ENCODE measurements around the gene NAV2. TPM values are rescaled to one million over a fixed set of nuclear protein-coding genes. Genes with fewer than 3 reads are reported as not detected.

NAV2 gene
- polyA plus RNA-seq, 1 donor from 2014 or later, result 3.0 TPM

DNA sequence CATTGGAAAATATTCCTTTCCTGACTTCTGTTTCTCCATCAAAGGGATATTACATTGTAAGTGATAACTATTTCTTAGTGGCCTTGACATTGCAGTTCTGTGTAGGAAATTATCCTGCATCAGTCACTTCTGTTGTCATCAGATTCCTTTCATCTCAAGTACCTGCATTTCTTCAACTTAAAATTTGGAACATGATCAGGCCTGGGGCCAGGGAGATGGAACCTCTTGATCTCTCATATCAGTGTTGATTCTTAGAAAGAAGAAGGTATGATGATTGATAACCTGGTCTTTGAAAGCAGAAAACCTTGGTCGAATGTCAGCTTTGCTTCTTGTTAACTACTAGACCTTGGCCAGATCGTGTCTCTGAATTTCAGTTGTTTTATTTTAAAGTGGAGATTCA, 93.6 kb downstream of the NAV2 start:
- Histone ChIP-seq H3F3A (ENCODE audit: insufficient read depth, low read length, poor library complexity, severe bottlenecking) (no peaks in the 10 kb centered on the region), H3K4me3 (ENCODE audit: low read length) (no peak overlapping the region), H2AFZ (ENCODE audit: low read depth, low read length) (no peak overlapping the region), H3K9ac (ENCODE audit: low read length) (no peak overlapping the region), H3K4me2 (ENCODE audit: low read length) (no peak overlapping the region), H3K79me2 (replicated peaks; ENCODE audit: insufficient read depth, low read length) (no peaks in the 10 kb centered on the region), H3K9me3 (ENCODE audit: low read length) (no peaks in the 10 kb centered on the region), H4K20me1 (ENCODE audit: insufficient read depth) (no peaks in the 10 kb centered on the region), H3K36me3 (ENCODE audit: insufficient read depth, low read length) (no peaks in the 10 kb centered on the region), H3K27me3 (ENCODE audit: insufficient read depth, low read depth, low read length) (no peaks in the 10 kb centered on the region), H3K27ac (ENCODE audit: low read length) (no peak overlapping the region), H3K9me2 (ENCODE audit: insufficient read depth, low read length) (no peaks in the 10 kb centered on the region)
- TF ChIP-seq POLR2AphosphoS5 (IDR thresholded peaks at IDR 0.05), result no peak
- no peak for TF ChIP-seq EP300 (conservative IDR thresholded peaks at IDR 0.05; ENCODE audit: poor library complexity, severe bottlenecking)
- no peak for TF ChIP-seq TAF1 (IDR thresholded peaks at IDR 0.05; ENCODE audit: low read depth)
- TF ChIP-seq, protein P1, sequence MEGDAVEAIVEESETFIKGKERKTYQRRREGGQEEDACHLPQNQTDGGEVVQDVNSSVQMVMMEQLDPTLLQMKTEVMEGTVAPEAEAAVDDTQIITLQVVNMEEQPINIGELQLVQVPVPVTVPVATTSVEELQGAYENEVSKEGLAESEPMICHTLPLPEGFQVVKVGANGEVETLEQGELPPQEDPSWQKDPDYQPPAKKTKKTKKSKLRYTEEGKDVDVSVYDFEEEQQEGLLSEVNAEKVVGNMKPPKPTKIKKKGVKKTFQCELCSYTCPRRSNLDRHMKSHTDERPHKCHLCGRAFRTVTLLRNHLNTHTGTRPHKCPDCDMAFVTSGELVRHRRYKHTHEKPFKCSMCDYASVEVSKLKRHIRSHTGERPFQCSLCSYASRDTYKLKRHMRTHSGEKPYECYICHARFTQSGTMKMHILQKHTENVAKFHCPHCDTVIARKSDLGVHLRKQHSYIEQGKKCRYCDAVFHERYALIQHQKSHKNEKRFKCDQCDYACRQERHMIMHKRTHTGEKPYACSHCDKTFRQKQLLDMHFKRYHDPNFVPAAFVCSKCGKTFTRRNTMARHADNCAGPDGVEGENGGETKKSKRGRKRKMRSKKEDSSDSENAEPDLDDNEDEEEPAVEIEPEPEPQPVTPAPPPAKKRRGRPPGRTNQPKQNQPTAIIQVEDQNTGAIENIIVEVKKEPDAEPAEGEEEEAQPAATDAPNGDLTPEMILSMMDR (IDR thresholded peaks at IDR 0.05; ENCODE audit: poor library complexity, severe bottlenecking), result no peak
- TF ChIP-seq EZH2 (IDR thresholded peaks at IDR 0.05; ENCODE audit: borderline replicate concordance, insufficient read depth, low read length, poor library complexity, severe bottlenecking), result no peak
- no peak for TF ChIP-seq REST (IDR thresholded peaks at IDR 0.05; ENCODE audit: borderline replicate concordance)
- no peak for TF ChIP-seq SMC3 (conservative IDR thresholded peaks at IDR 0.05; ENCODE audit: poor library complexity)
- no peak for TF ChIP-seq RAD21 (conservative IDR thresholded peaks at IDR 0.05)
- no peak for TF ChIP-seq MXI1 (conservative IDR thresholded peaks at IDR 0.05; ENCODE audit: poor library complexity, severe bottlenecking)

DNA sequence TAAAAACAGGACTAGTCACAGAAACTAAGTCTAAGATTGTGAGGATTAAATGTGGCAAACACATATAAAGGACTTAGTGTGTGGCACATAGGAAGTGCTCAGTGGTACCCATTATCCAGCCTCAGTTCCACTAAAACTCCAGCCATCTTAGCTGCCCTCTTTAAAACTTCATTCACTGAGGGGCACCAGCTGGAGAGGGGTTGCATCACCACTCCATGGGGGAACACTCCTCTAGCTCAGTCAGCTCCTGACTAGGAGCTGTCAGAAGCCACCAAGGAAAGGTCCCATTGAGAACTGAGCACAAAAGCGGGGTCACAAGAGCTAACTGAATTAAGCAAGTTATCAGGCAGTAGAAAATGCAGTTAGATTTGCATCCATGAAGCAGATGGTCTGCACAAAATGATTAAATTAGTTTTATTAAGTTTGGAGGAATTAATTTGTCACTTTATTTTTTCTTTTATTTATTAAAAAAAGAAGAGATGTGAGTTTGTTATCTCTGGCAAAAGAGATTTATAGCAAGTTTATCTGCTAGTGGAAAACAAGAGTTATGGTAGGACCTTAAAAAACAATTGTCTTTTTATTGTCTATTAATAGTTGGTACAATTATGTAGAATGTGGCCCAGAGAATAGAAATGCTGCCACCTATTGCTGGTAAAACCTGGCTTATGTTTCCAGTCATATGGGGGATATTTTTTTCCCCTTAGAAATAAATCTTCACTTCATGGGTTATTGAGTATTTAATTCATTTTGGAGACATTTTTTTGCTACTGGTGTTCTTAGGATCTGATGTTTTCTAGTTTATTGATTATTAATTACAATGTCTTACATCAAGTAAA, 95.7 kb downstream of the NAV2 start:
- Histone ChIP-seq H3K9me2 (ENCODE audit: insufficient read depth, low read length) (no peaks in the 10 kb centered on the region), H3F3A (ENCODE audit: insufficient read depth, low read length, poor library complexity, severe bottlenecking) (no peaks in the 10 kb centered on the region), H3K9me3 (ENCODE audit: low read length) (no peaks in the 10 kb centered on the region), H3K79me2 (replicated peaks; ENCODE audit: insufficient read depth, low read length) (no peaks in the 10 kb centered on the region), H3K9ac (ENCODE audit: low read length) (no peak overlapping the region), H3K4me3 (ENCODE audit: low read length) (no peak overlapping the region), H4K20me1 (ENCODE audit: insufficient read depth) (no peaks in the 10 kb centered on the region), H3K4me2 (ENCODE audit: low read length) (no peak overlapping the region), H3K36me3 (ENCODE audit: insufficient read depth, low read length) (no peaks in the 10 kb centered on the region), H3K27me3 (ENCODE audit: insufficient read depth, low read depth, low read length) (no peaks in the 10 kb centered on the region), H3K27ac (ENCODE audit: low read length) (no peak overlapping the region), H2AFZ (ENCODE audit: low read depth, low read length) (no peak overlapping the region)
- TF ChIP-seq EP300 (conservative IDR thresholded peaks at IDR 0.05; ENCODE audit: poor library complexity, severe bottlenecking), result no peak
- TF ChIP-seq POLR2AphosphoS5 (IDR thresholded peaks at IDR 0.05), result no peak
- TF ChIP-seq TAF1 (IDR thresholded peaks at IDR 0.05; ENCODE audit: low read depth), result no peak
- TF ChIP-seq, protein P1 (IDR thresholded peaks at IDR 0.05; ENCODE audit: poor library complexity, severe bottlenecking), result peak; percentile 49
- no peak for TF ChIP-seq REST (IDR thresholded peaks at IDR 0.05; ENCODE audit: borderline replicate concordance)
- TF ChIP-seq EZH2 (IDR thresholded peaks at IDR 0.05; ENCODE audit: borderline replicate concordance, insufficient read depth, low read length, poor library complexity, severe bottlenecking), result no peak
- TF ChIP-seq SMC3 (conservative IDR thresholded peaks at IDR 0.05; ENCODE audit: poor library complexity), result no peak
- TF ChIP-seq MXI1 (conservative IDR thresholded peaks at IDR 0.05; ENCODE audit: poor library complexity, severe bottlenecking), result no peak
- peak; percentile 38 for TF ChIP-seq RAD21 (conservative IDR thresholded peaks at IDR 0.05)

Measured in neural cell (in vitro differentiated cells).